Measurements from ENCODE around the gene LGR4. TPM values are rescaled to one million over a fixed set of nuclear protein-coding genes. Genes with fewer than 3 reads are reported as not detected.

Gene LGR4
- total and polyA plus RNA-seq, 2 of the 4 experiments (the other 2 are of a cell fraction) = 2.9 to 6.8 TPM

DNA sequence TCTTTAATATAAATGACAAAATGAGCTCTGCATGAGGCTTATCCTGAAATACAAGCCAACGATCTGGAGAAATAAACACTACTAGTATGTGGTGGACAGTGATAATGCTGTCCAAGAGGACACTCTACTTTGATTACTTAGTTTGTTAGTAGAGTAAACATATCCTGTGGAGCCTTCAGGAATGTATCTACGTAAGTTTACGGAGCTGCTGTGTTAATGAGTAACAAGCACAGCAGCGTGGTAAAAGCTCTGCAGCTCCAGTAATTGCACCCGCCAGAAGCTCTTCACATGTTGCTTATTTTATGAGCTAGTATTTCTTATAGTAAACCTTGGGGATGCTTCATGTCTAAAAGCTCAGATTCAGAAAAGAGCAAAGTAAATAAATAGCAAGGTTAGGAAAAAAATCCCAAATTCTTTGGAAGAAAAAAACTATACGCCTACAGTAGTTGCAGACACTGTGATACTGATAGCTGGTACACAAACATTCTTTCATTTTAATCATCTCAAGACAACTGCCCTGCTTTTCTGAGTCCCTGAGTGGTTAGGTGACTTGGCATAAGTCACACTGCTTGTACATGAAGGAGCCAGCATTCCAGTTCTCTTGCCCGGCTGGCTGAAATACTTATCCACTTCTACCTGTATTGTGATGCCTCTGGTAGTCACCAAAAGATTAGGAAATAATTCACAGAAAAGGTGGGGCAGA lies 76.9 kb downstream of the LGR4 start:
- peak overlapping the region; percentile 51 for H3K4me2 ChIP-seq (ENCODE audit: low read depth, low read length)
- peak overlapping the region; percentile 53; the same call in 1 of the 2 replicates for H2BK20ac ChIP-seq (ENCODE audit: low read depth, low read length)
- peak overlapping the region in 1 of 2 experiments; percentile 6; a peak in 2 of 4 replicates for H4K8ac ChIP-seq (ENCODE audit: low read depth in 2 of 2, low read length in 2 of 2)
- no peaks in the 10 kb centered on the region for H3K36me3 ChIP-seq (ENCODE audit: control insufficient read depth, insufficient read depth, low read length)
- no peak overlapping the region for H3K9ac ChIP-seq (ENCODE audit: low read depth, low read length)
- H2BK15ac ChIP-seq (ENCODE audit: low read depth, low read length) = no peak overlapping the region; the same call in 2 of the 3 replicates
- H3K27me3 ChIP-seq (ENCODE audit: control insufficient read depth, insufficient read depth, low read length) = no peaks in the 10 kb centered on the region
- ChIA-PET CTCF (no interaction called here), POLR2A (ENCODE audit: unreplicated experiment) (interaction anchor here (0.6 to 1.1 kb wide), 2 partner anchors 9 to 1847 kb away, joined by 3 read pairs; no protein-coding TSS in a partner anchor)
- H2AK5ac ChIP-seq (ENCODE audit: low read depth, low read length) = peak overlapping the region; percentile 20; the same call in 1 of the 2 replicates
- ATAC-seq (ENCODE audit: low read depth) (peak; percentile 61), DNase-seq (peak; percentile 76)
- no peak overlapping the region for H2AFZ ChIP-seq (replicated peaks; ENCODE audit: low read length, poor library complexity)
- H3K18ac ChIP-seq (ENCODE audit: low read depth, low read length) = peak overlapping the region; percentile 95
- H3K27ac ChIP-seq (ENCODE audit: insufficient read depth, low read length) = peak overlapping the region; percentile 50; the same call in 1 of the 2 replicates
- intact Hi-C loops (cut with micrococcal nuclease) (loop anchor here (5.0 to 10.0 kb wide), 3 partner anchors 42 to 421 kb away; partner anchors contain the start of gene LGR4), dilution Hi-C loops (cut with HindIII; ENCODE audit: low sequenced_read_pairs, unreplicated experiment) (no loop called here), in situ Hi-C loops (cut with MboI; ENCODE audit: low sequenced_read_pairs) (no loop called here)
- peak overlapping the region; percentile 20 for H3K23ac ChIP-seq (ENCODE audit: low read depth, low read length)
- no CpG with 5 or more reads among the region's 7 CpGs for WGBS, 2 experiments (ENCODE audit: extremely low coverage in 2 of 2, insufficient read length in 1 of 2)
- peak overlapping the region; percentile 74 for H2BK5ac ChIP-seq (ENCODE audit: low read depth, low read length, poor library complexity, severe bottlenecking)
- H2AK9ac ChIP-seq (replicated peaks; ENCODE audit: low read depth, low read length, poor library complexity) = no peak overlapping the region
- no peak overlapping the region for H3K4me3 ChIP-seq (ENCODE audit: insufficient read depth, low read depth, low read length)
- H3K14ac ChIP-seq (replicated peaks; ENCODE audit: low read depth, low read length) = 0 out of 2 replicates have a peak overlapping the region, but pooled peaks have one; percentile 3
- H2BK120ac ChIP-seq (ENCODE audit: low read depth, low read length) = peak overlapping the region; percentile 17
- peaks cover 3% of the 10 kb centered on the region; the same call in 1 of the 2 replicates for H4K20me1 ChIP-seq (ENCODE audit: insufficient read depth, low read length)
- peak overlapping the region; percentile 38 for H4K91ac ChIP-seq (ENCODE audit: insufficient read depth, low read depth, low read length)
- no peaks in the 10 kb centered on the region for H3K9me3 ChIP-seq (ENCODE audit: control insufficient read depth, insufficient read depth, low read length)
- peaks cover 0 to 4% of the 10 kb centered on the region in 2 experiments; a peak in 1 of 4 replicates for H3K79me1 ChIP-seq (ENCODE audit: low read depth in 1 of 2, low read length in 2 of 2)
- H3K4me1 ChIP-seq (ENCODE audit: control insufficient read depth, insufficient read depth, low read length) = peaks cover 16% of the 10 kb centered on the region
- no peak overlapping the region for H3K56ac ChIP-seq (ENCODE audit: extremely low read depth, insufficient read depth, low read length)
- no TSS peak for BruUV-seq (replicated peaks)
- H3K4ac ChIP-seq (ENCODE audit: low read depth, low read length) = peak overlapping the region; percentile 44; the same call in 1 of the 2 replicates
- peak overlapping the region; percentile 72; the same call in 1 of the 2 replicates for H4K5ac ChIP-seq (ENCODE audit: low read depth, low read length)
- peaks cover 10% of the 10 kb centered on the region for H3K9me1 ChIP-seq (ENCODE audit: insufficient read depth, low read length)
- TF ChIP-seq NFE2L2 (IDR thresholded peaks at IDR 0.05; ENCODE audit: low read depth, low read length) (no peak), RFX5 (IDR thresholded peaks at IDR 0.05; ENCODE audit: low read depth, low read length) (no peak), CHD1 (IDR thresholded peaks at IDR 0.05; ENCODE audit: low read depth, low read length) (no peak), MXI1 (IDR thresholded peaks at IDR 0.05; ENCODE audit: borderline replicate concordance, low read depth, low read length) (no peak), MAZ (IDR thresholded peaks at IDR 0.05; ENCODE audit: borderline replicate concordance, low read depth, low read length) (no peak), CEBPB (IDR thresholded peaks at IDR 0.05; ENCODE audit: low read depth, low read length) (no peak), FOS (IDR thresholded peaks at IDR 0.05; ENCODE audit: low read depth, low read length) (no peak), RCOR1 (IDR thresholded peaks at IDR 0.05; ENCODE audit: insufficient replicate concordance, low read length) (no peak), RAD21 (IDR thresholded peaks at IDR 0.05; ENCODE audit: low read length) (no peak), MAFK (IDR thresholded peaks at IDR 0.05; ENCODE audit: low read depth, low read length) (no peak), SMC3 (IDR thresholded peaks at IDR 0.05; ENCODE audit: low read depth, low read length) (no peak), POLR2A (IDR thresholded peaks at IDR 0.05; ENCODE audit: low read depth, low read length) (no peak), USF2 (IDR thresholded peaks at IDR 0.05; ENCODE audit: low read depth, low read length) (no peak), BHLHE40 (IDR thresholded peaks at IDR 0.05; ENCODE audit: low read depth, low read length) (no peak)
- TF ChIP-seq, protein P1, sequence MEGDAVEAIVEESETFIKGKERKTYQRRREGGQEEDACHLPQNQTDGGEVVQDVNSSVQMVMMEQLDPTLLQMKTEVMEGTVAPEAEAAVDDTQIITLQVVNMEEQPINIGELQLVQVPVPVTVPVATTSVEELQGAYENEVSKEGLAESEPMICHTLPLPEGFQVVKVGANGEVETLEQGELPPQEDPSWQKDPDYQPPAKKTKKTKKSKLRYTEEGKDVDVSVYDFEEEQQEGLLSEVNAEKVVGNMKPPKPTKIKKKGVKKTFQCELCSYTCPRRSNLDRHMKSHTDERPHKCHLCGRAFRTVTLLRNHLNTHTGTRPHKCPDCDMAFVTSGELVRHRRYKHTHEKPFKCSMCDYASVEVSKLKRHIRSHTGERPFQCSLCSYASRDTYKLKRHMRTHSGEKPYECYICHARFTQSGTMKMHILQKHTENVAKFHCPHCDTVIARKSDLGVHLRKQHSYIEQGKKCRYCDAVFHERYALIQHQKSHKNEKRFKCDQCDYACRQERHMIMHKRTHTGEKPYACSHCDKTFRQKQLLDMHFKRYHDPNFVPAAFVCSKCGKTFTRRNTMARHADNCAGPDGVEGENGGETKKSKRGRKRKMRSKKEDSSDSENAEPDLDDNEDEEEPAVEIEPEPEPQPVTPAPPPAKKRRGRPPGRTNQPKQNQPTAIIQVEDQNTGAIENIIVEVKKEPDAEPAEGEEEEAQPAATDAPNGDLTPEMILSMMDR (conservative IDR thresholded peaks at IDR 0.05; ENCODE audit: low read depth, low read length) = no peak

Data from IMR-90 (cell line).